Measurements from ENCODE around the gene ASCC3. TPM values are rescaled to one million over a fixed set of nuclear protein-coding genes. Genes with fewer than 3 reads are reported as not detected.

Gene ASCC3
- total and polyA plus RNA-seq, 4 donors: 12.8 to 32.7 (median 16.4) TPM

GRCh38 chr6:100462706-100463629 lies 418.2 kb downstream of the ASCC3 start:
- no peak for DNase-seq (ENCODE audit: low spot score)
- 23% methylated on average over 13 of the region's 13 CpGs for WGBS
- Histone ChIP-seq H3K9ac (ENCODE audit: low read depth in 1 of 2, low read length in 2 of 2) (no peak overlapping the region), H3K27ac (ENCODE audit: low read depth in 1 of 2, low read length in 2 of 2) (no peak overlapping the region), H3K36me3 (ENCODE audit: control insufficient read depth in 4 of 4, insufficient read depth in 3 of 4, low read depth in 1 of 4, low read length in 3 of 4) (no peaks in the 10 kb centered on the region), H3K4me1 (ENCODE audit: control insufficient read depth in 4 of 4, insufficient read depth in 4 of 4, low read length in 3 of 4) (peaks cover 5 to 25% (median 9%) of the 10 kb centered on the region in 4 donors), H3K9me3 (ENCODE audit: control insufficient read depth in 4 of 4, low read length in 3 of 4) (peaks cover 0 to 12% (median 3%) of the 10 kb centered on the region in 4 donors), H3K4me3 (ENCODE audit: low read depth in 1 of 3, low read length in 3 of 3) (no peak overlapping the region), H3K27me3 (ENCODE audit: control insufficient read depth in 4 of 4, insufficient read depth in 4 of 4, low read length in 3 of 4) (peaks cover 6 to 70% (median 29%) of the 10 kb centered on the region in 4 donors)
- no peak for TF ChIP-seq SP1 (IDR thresholded peaks at IDR 0.05)
- TF ChIP-seq RXRA (IDR thresholded peaks at IDR 0.05): no peak
- TF ChIP-seq GABPA (IDR thresholded peaks at IDR 0.05 in 1 of 2, conservative IDR thresholded peaks at IDR 0.05 in 1 of 2): no peak
- TF ChIP-seq EGR1 (IDR thresholded peaks at IDR 0.05; ENCODE audit: low read depth in 2 of 2): no peak
- TF ChIP-seq CTCF (IDR thresholded peaks at IDR 0.05; ENCODE audit: low read depth, low read length, missing input control): no peak
- TF ChIP-seq YY1 (IDR thresholded peaks at IDR 0.05): no peak

GRCh38 chr6:100461917-100462705 lies 419.0 kb downstream of the ASCC3 start:
- DNase-seq (ENCODE audit: low spot score): no peak

More at GRCh38 chr6:100461917-100462705, 419.0 kb downstream of the ASCC3 start:
- H3K36me3 ChIP-seq (ENCODE audit: control insufficient read depth in 4 of 4, insufficient read depth in 3 of 4, low read depth in 1 of 4, low read length in 3 of 4): no peaks in the 10 kb centered on the region
- no peak overlapping the region for H3K4me3 ChIP-seq (ENCODE audit: low read depth in 1 of 3, low read length in 3 of 3)
- H3K9me3 ChIP-seq (ENCODE audit: control insufficient read depth in 4 of 4, low read length in 3 of 4): peaks cover 0 to 18% (median 4%) of the 10 kb centered on the region in 4 donors
- 25% methylated on average over 3 of the region's 3 CpGs for WGBS
- H3K4me1 ChIP-seq (ENCODE audit: control insufficient read depth in 4 of 4, insufficient read depth in 4 of 4, low read length in 3 of 4): peaks cover 2 to 24% (median 12%) of the 10 kb centered on the region in 4 donors
- H3K9ac ChIP-seq (ENCODE audit: low read depth in 1 of 2, low read length in 2 of 2): no peak overlapping the region
- no peak for TF ChIP-seq ZBTB33 (IDR thresholded peaks at IDR 0.05)
- TF ChIP-seq RAD21 (IDR thresholded peaks at IDR 0.05): no peak
- TF ChIP-seq GABPA (IDR thresholded peaks at IDR 0.05 in 1 of 2, conservative IDR thresholded peaks at IDR 0.05 in 1 of 2): no peak
- no peak for TF ChIP-seq REST (IDR thresholded peaks at IDR 0.05)
- no peak for TF ChIP-seq CTCF (IDR thresholded peaks at IDR 0.05; ENCODE audit: low read depth, low read length, missing input control)
- no peak for TF ChIP-seq TAF1 (conservative IDR thresholded peaks at IDR 0.05)
- no peak for TF ChIP-seq MAX (IDR thresholded peaks at IDR 0.05)
- TF ChIP-seq RXRA (IDR thresholded peaks at IDR 0.05): no peak
- TF ChIP-seq HNF4G (IDR thresholded peaks at IDR 0.05): no peak
- TF ChIP-seq ATF3 (IDR thresholded peaks at IDR 0.05): no peak
- TF ChIP-seq YY1 (IDR thresholded peaks at IDR 0.05): no peak
- TF ChIP-seq SP1 (IDR thresholded peaks at IDR 0.05): no peak
- TF ChIP-seq HNF4A (conservative IDR thresholded peaks at IDR 0.05): no peak
- TF ChIP-seq EGR1 (IDR thresholded peaks at IDR 0.05; ENCODE audit: low read depth in 2 of 2): no peak
- no peak for TF ChIP-seq JUND (IDR thresholded peaks at IDR 0.05)
- no peak for TF ChIP-seq FOXA2 (IDR thresholded peaks at IDR 0.05)
- TF ChIP-seq NR2F2 (IDR thresholded peaks at IDR 0.05): no peak
- TF ChIP-seq FOXA1 (IDR thresholded peaks at IDR 0.05): no peak
- H3K27ac ChIP-seq (ENCODE audit: low read depth in 1 of 2, low read length in 2 of 2): no peak overlapping the region
- H3K27me3 ChIP-seq (ENCODE audit: control insufficient read depth in 4 of 4, insufficient read depth in 4 of 4, low read length in 3 of 4): peaks cover 10 to 66% (median 28%) of the 10 kb centered on the region in 4 donors

Data from liver (tissue), 9 donors.